ENCODE results near the gene ABLIM1.

ABLIM1 gene

DNA sequence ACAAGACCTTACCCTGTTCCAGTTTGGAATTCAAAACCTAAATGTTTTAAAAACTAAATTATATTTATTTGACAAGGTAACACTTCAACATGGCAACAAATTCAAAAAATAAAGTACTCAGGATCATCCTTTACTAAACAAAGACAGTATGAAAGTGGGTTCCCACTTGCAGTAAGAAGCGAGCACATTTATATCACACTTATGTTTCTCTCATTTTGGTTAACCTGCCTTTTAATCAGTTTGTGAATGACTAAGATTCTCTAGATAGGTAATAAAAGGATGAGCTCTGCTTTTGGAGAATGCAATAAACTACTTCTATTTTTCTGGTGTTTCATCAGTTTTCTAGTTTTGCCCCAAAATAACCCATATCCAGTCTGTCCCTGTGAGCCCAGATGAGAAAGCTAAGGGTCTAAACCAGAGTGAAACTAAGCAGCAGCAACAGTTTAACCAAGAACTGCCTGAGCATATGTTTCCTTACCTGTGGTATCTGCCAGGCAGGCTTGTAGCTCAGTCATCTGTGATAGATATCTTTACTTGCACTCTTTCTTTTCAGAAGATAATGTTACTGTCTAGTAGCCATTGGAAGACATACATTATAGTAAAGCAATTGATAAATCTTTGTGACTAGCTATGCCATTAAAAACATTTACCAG, 64.1 kb downstream of the ABLIM1 start:
- TF ChIP-seq YY1 (IDR thresholded peaks at IDR 0.05; ENCODE audit: low read depth), result no peak
- TF ChIP-seq EGR1 (IDR thresholded peaks at IDR 0.05), result no peak

DNA sequence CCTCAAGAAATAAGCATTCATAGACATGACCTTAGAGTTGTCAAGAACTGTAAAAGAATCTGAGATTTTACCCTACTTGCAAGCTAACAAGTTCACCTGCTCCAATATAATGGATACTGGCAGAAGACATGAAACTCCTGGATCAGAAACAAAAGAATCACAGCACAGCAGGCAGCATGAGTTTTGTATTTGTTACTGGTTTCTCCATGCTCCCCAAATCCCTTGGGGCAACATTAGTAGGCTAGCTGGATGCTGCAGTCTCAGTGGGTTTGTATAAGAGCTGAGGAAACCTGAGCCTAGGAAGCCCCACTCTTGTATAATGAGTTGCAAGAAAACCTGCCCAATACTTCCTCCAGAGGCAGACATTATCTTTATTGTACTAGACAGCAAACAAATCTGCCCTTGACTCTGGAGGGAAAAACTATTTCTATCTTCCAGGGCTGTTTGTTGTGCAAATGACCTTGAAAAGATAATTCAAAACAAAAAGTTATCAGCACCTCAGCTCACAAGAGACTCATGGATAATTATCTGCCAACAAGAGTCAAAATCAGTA, 64.8 kb downstream of the ABLIM1 start:
- TF ChIP-seq, protein P1, sequence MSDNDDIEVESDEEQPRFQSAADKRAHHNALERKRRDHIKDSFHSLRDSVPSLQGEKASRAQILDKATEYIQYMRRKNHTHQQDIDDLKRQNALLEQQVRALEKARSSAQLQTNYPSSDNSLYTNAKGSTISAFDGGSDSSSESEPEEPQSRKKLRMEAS (IDR thresholded peaks at IDR 0.05), result no peak
- TF ChIP-seq YY1 (IDR thresholded peaks at IDR 0.05; ENCODE audit: low read depth) (no peak), CREB1 (IDR thresholded peaks at IDR 0.05; ENCODE audit: low read depth) (no peak), ZBTB7A (IDR thresholded peaks at IDR 0.05; ENCODE audit: low read depth) (no peak), TCF12 (IDR thresholded peaks at IDR 0.05; ENCODE audit: low read depth) (no peak), FOXM1 (IDR thresholded peaks at IDR 0.05; ENCODE audit: borderline replicate concordance, low read depth) (no peak), TAF1 (IDR thresholded peaks at IDR 0.05; ENCODE audit: low read depth) (no peak), EP300 (IDR thresholded peaks at IDR 0.05; ENCODE audit: borderline replicate concordance) (no peak), EGR1 (IDR thresholded peaks at IDR 0.05) (no peak), CEBPB (IDR thresholded peaks at IDR 0.05) (no peak), NFIC (IDR thresholded peaks at IDR 0.05) (no peak), RAD21 (IDR thresholded peaks at IDR 0.05; ENCODE audit: low read depth) (no peak), TEAD4 (IDR thresholded peaks at IDR 0.05) (no peak)
- TF ChIP-seq, protein P2, sequence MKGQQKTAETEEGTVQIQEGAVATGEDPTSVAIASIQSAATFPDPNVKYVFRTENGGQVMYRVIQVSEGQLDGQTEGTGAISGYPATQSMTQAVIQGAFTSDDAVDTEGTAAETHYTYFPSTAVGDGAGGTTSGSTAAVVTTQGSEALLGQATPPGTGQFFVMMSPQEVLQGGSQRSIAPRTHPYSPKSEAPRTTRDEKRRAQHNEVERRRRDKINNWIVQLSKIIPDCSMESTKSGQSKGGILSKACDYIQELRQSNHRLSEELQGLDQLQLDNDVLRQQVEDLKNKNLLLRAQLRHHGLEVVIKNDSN (IDR thresholded peaks at IDR 0.05), result no peak
- TF ChIP-seq, protein P3, sequence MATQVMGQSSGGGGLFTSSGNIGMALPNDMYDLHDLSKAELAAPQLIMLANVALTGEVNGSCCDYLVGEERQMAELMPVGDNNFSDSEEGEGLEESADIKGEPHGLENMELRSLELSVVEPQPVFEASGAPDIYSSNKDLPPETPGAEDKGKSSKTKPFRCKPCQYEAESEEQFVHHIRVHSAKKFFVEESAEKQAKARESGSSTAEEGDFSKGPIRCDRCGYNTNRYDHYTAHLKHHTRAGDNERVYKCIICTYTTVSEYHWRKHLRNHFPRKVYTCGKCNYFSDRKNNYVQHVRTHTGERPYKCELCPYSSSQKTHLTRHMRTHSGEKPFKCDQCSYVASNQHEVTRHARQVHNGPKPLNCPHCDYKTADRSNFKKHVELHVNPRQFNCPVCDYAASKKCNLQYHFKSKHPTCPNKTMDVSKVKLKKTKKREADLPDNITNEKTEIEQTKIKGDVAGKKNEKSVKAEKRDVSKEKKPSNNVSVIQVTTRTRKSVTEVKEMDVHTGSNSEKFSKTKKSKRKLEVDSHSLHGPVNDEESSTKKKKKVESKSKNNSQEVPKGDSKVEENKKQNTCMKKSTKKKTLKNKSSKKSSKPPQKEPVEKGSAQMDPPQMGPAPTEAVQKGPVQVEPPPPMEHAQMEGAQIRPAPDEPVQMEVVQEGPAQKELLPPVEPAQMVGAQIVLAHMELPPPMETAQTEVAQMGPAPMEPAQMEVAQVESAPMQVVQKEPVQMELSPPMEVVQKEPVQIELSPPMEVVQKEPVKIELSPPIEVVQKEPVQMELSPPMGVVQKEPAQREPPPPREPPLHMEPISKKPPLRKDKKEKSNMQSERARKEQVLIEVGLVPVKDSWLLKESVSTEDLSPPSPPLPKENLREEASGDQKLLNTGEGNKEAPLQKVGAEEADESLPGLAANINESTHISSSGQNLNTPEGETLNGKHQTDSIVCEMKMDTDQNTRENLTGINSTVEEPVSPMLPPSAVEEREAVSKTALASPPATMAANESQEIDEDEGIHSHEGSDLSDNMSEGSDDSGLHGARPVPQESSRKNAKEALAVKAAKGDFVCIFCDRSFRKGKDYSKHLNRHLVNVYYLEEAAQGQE (IDR thresholded peaks at IDR 0.05; ENCODE audit: low read depth), result no peak

DNA sequence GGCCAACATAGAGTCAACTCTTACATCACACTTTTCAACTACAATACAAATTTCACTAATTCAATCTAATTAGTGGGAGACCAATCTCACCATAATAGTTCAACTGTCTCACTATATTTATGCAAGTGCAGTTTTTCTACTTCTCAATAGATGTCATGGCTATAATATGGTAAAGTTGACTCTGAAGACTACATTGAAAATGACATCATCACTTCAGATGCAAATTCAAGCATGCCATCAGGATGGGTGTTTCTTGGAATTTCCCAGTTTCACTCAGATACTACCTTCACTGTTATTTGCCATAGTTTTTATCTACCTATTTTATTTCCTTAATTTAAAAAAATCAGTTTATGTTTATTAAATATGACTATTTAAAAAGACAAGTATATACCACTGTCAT, 67.1 kb downstream of the ABLIM1 start:
- no peak for TF ChIP-seq TEAD4 (IDR thresholded peaks at IDR 0.05)
- no peak for TF ChIP-seq CREB1 (IDR thresholded peaks at IDR 0.05; ENCODE audit: low read depth)
- no peak for TF ChIP-seq TCF12 (IDR thresholded peaks at IDR 0.05; ENCODE audit: low read depth)
- no peak for TF ChIP-seq FOXM1 (IDR thresholded peaks at IDR 0.05; ENCODE audit: borderline replicate concordance, low read depth)
- no peak for TF ChIP-seq CEBPB (IDR thresholded peaks at IDR 0.05)
- TF ChIP-seq, protein P1 (IDR thresholded peaks at IDR 0.05), result no peak
- no peak for TF ChIP-seq RAD21 (IDR thresholded peaks at IDR 0.05; ENCODE audit: low read depth)
- TF ChIP-seq, protein P2 (IDR thresholded peaks at IDR 0.05), result no peak
- no peak for TF ChIP-seq EP300 (IDR thresholded peaks at IDR 0.05; ENCODE audit: borderline replicate concordance)
- no peak for TF ChIP-seq EGR1 (IDR thresholded peaks at IDR 0.05)
- TF ChIP-seq YY1 (IDR thresholded peaks at IDR 0.05; ENCODE audit: low read depth), result no peak
- TF ChIP-seq, protein P3 (IDR thresholded peaks at IDR 0.05; ENCODE audit: low read depth), result no peak
- TF ChIP-seq ZBTB7A (IDR thresholded peaks at IDR 0.05; ENCODE audit: low read depth), result no peak
- no peak for TF ChIP-seq NFIC (IDR thresholded peaks at IDR 0.05)
- TF ChIP-seq TAF1 (IDR thresholded peaks at IDR 0.05; ENCODE audit: low read depth), result no peak

DNA sequence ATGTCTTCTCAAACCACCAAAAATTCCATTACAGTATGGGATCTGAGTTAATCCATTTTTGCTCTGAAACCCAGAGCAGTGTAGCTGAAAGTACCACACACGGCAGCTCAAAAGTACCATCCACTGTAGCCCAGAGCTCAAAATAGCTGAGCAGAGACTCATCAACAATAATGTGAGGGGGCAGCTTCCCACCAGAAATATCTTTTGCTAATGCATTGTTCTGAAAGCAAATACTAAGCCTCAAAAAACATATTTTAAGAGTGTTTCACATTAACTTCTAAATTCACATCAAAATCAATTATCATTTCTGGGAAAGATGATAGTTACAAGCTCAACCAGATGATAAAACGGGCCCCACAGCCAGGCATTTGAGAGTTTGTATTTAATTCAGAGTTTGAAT, 73.7 kb downstream of the ABLIM1 start:
- no peak for TF ChIP-seq TAF1 (IDR thresholded peaks at IDR 0.05; ENCODE audit: low read depth)
- TF ChIP-seq CREB1 (IDR thresholded peaks at IDR 0.05; ENCODE audit: low read depth), result no peak
- TF ChIP-seq CEBPB (IDR thresholded peaks at IDR 0.05), result no peak
- no peak for TF ChIP-seq TEAD4 (IDR thresholded peaks at IDR 0.05)
- TF ChIP-seq, protein P1 (IDR thresholded peaks at IDR 0.05), result no peak
- TF ChIP-seq TCF12 (IDR thresholded peaks at IDR 0.05; ENCODE audit: low read depth), result no peak
- no peak for TF ChIP-seq EGR1 (IDR thresholded peaks at IDR 0.05)
- no peak for TF ChIP-seq RAD21 (IDR thresholded peaks at IDR 0.05; ENCODE audit: low read depth)
- TF ChIP-seq YY1 (IDR thresholded peaks at IDR 0.05; ENCODE audit: low read depth), result no peak
- no peak for TF ChIP-seq ZBTB7A (IDR thresholded peaks at IDR 0.05; ENCODE audit: low read depth)
- no peak for TF ChIP-seq EP300 (IDR thresholded peaks at IDR 0.05; ENCODE audit: borderline replicate concordance)
- TF ChIP-seq, protein P3 (IDR thresholded peaks at IDR 0.05; ENCODE audit: low read depth), result no peak
- no peak for TF ChIP-seq NFIC (IDR thresholded peaks at IDR 0.05)
- no peak for TF ChIP-seq FOXM1 (IDR thresholded peaks at IDR 0.05; ENCODE audit: borderline replicate concordance, low read depth)
- TF ChIP-seq, protein P2 (IDR thresholded peaks at IDR 0.05), result no peak

Measured in Ishikawa (cell line).